A549 treated with Mapracorat at 1 μM for 4 hours (cell line): ENCODE measurements around the gene CT55. TPM values are rescaled to one million over a fixed set of nuclear protein-coding genes. Genes with fewer than 3 reads are reported as not detected.

Experiments
- total RNA-seq: library from RNA; stranded (reverse); fragments of 200-300 nt; extraction: Qiagen RNA extraction; gene quantifications from 5 replicates; pipeline ENCODE4 v1.2.3, GENCODE V29; 2022

The CT55 gene
- not detected in 5 replicates for total RNA-seq

DNA sequence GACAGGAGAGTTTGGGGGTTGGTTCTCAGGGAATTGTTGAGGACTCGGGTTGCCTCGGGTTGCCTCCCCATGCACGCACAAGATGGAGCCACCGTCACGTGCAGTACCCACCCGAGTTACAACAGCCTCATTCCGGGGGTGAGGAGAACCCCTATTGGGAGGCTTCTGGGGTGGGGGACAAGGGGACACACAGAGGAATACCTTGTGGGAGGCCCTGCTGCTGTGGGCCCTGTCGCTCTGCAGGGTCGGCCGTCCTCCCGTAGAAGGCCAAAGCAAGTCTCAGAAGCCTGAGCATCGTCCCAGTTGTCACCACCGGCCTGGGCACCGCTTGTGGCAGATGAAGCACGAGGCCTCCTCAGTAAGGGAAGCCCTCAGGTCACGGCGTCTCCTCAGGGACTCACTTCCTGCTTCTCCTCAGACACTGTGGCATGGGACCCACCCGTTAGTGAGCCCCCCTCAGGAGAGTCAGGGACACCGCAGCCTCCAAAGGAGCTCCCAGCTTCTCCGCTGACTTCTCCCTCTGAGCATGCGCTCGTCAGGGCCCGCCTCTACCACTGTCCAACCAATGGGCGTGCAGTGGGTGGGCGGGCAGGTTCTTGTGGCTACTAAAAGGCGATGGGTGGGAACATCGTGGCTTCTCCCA lies at the start of gene CT55:
Gene CT55, minus strand, starts transcription at position 522 of the 643 bp plus-strand sequence. Its CDS starts 227 bp downstream, at position 295.

GRCh38 chrX:135120056-135120576 lies 51.1 kb downstream of the CT55 start, which contains the start of gene ETDB:
Gene ETDB, minus strand, starts transcription at chrX:135120526. Its CDS starts 1,265 bp downstream, at chrX:135119261.

Other genes starting within 250 kb of the CT55 start
- 0.08 to 0.11 TPM (median 0.09 TPM) in 5 replicates for gene SMIM10, start 180.4 kb downstream of the CT55 start, total RNA-seq
- gene RTL8B, start 148.9 kb downstream of the CT55 start, total RNA-seq: 8.1 to 10.2 TPM (median 9.5 TPM) in 5 replicates
- gene RTL8C, start 139.0 kb downstream of the CT55 start, total RNA-seq: 154 to 206 TPM (median 201 TPM) in 5 replicates
- 162 to 185 TPM (median 175 TPM) in 5 replicates for gene RTL8A, start 119.3 kb downstream of the CT55 start, total RNA-seq
- gene SMIM10L2B, start 72.7 kb downstream of the CT55 start, total RNA-seq: 0.05 to 0.11 TPM (median 0.08 TPM) in 4 of 5 replicates, not detected in the other
- not detected in 5 replicates for gene ETDB, start 50.9 kb downstream of the CT55 start, total RNA-seq
- not detected in 5 replicates for gene ETDA, start 80.7 kb upstream of the CT55 start, total RNA-seq
- gene ETDC, start 138.1 kb upstream of the CT55 start, total RNA-seq: not detected in 5 replicates
- 2.3 to 3.4 TPM (median 2.7 TPM) in 5 replicates for gene ZNF75D, start 172.7 kb upstream of the CT55 start, total RNA-seq
- 2.9 to 4.3 TPM (median 4.1 TPM) in 5 replicates for gene ZNF449, start 173.4 kb upstream of the CT55 start, total RNA-seq